Esophagus (tissue), 2 donors: ENCODE results near the gene FAM236C. TPM values are rescaled to one million over a fixed set of nuclear protein-coding genes. Genes with fewer than 3 reads are reported as not detected.
"Not testable (repeated sequence)": the region's sequence is repeated elsewhere in the genome, so short reads cannot be mapped to it uniquely, and the experiment has no call there.

ENCODE experiments used
- H3K27ac ChIP-seq, 2 donors: one replicate each; pipeline ENCODE4 v1.5.1; 2013; ENCODE audit warnings: low read depth in 2 of 2, mild to moderate bottlenecking in 2 of 2, inconsistent platforms in 1 of 2, low read length in 1 of 2, moderate library complexity in 1 of 2
- H3K27me3 ChIP-seq, 2 donors: one replicate each; pipeline ENCODE4 v1.6.1; 2013; ENCODE audit warnings: low read length in 2 of 2, control low read depth in 1 of 2, mild to moderate bottlenecking in 1 of 2; ENCODE audit not compliant: insufficient read depth in 2 of 2, control insufficient read depth in 1 of 2
- H3K36me3 ChIP-seq, 2 donors: one replicate each; pipeline ENCODE4 v1.6.1; 2013; ENCODE audit warnings: low read length in 1 of 2; ENCODE audit not compliant: control insufficient read depth in 2 of 2, insufficient read depth in 2 of 2
- H3K4me1 ChIP-seq, 2 donors: one replicate each; pipeline ENCODE4 v1.6.1; 2013; ENCODE audit warnings: low read length in 1 of 2; ENCODE audit not compliant: control insufficient read depth in 2 of 2, insufficient read depth in 2 of 2
- H3K4me3 ChIP-seq, 2 donors: one replicate each; pipeline ENCODE4 v1.5.1; 2013; ENCODE audit warnings: low read length in 2 of 2, mild to moderate bottlenecking in 2 of 2, low read depth in 1 of 2, moderate library complexity in 1 of 2
- H3K9me3 ChIP-seq, 2 donors: one replicate each; pipeline ENCODE4 v1.6.1; 2013; ENCODE audit warnings: mild to moderate bottlenecking in 2 of 2, low read depth in 1 of 2, low read length in 1 of 2, moderate library complexity in 1 of 2; ENCODE audit not compliant: control insufficient read depth in 2 of 2, insufficient read depth in 1 of 2
- WGBS, 2 donors: extraction: QIAGEN DNeasy Blood & Tissue Kit; methylation state at CpG; one replicate each; pipeline ENCODE4 v1.1.7; 2013; 5-methylcytosine and 5-hydroxymethylcytosine counted together
- polyA plus RNA-seq, 2 donors: library from polyadenylated mRNA; stranded (reverse); fragments of 200-250 nt; gene quantifications; one replicate each; pipeline ENCODE4 v1.2.3, GENCODE V29; 2013
- donor health status: healthy with polysubstance abuse.
- donor health status: Bipolar disorder and iron deficiency.

FAM236C gene
- not detected for polyA plus RNA-seq

GRCh38 chrX:72912315-72912714 is at the start of gene FAM236C:
TSS of gene FAM236C (plus strand) at chrX:72912615. CDS start at chrX:72912715, 100 bp downstream.
- H3K4me3 ChIP-seq, H3K27ac ChIP-seq, H3K9me3 ChIP-seq, H3K27me3 ChIP-seq, H3K4me1 ChIP-seq, H3K36me3 ChIP-seq: not testable (repeated sequence)
- no CpG with 5 or more reads among the region's 13 CpGs for WGBS, 2 donors

- not testable (repeated sequence) for H3K27ac ChIP-seq, H3K4me3 ChIP-seq, H3K9me3 ChIP-seq, H3K27me3 ChIP-seq, H3K4me1 ChIP-seq, H3K36me3 ChIP-seq
- WGBS, 2 donors = no CpG with 5 or more reads among the region's 2 CpGs
Observed at GRCh38 chrX:72882898-72883297, 29.5 kb upstream of the FAM236C start.

GRCh38 chrX:72889740-72890139 is 22.7 kb upstream of the FAM236C start:
- no CpG with 5 or more reads among the region's 14 CpGs for WGBS, 2 donors
- H3K4me3 ChIP-seq, H3K4me1 ChIP-seq: not testable (repeated sequence)

GRCh38 chrX:72916096-72916495 is 3.7 kb downstream of the FAM236C start:
- 84 to 86% methylated on average over 3 of the region's 5 CpGs for WGBS, 2 donors
- H3K27me3 ChIP-seq, H3K27ac ChIP-seq, H3K9me3 ChIP-seq, H3K4me3 ChIP-seq, H3K36me3 ChIP-seq, H3K4me1 ChIP-seq: not testable (repeated sequence)

More at GRCh38 chrX:72889740-72890139, 22.7 kb upstream of the FAM236C start:
- not testable (repeated sequence) for H3K36me3 ChIP-seq, H3K27ac ChIP-seq, H3K9me3 ChIP-seq, H3K27me3 ChIP-seq

GRCh38 chrX:72932283-72932682 is 19.9 kb downstream of the FAM236C start:
- not testable (repeated sequence) for H3K27me3 ChIP-seq, H3K9me3 ChIP-seq, H3K4me1 ChIP-seq, H3K36me3 ChIP-seq, H3K4me3 ChIP-seq, H3K27ac ChIP-seq
- WGBS, 2 donors = no CpG with 5 or more reads among the region's 1 CpG

GRCh38 chrX:72936455-72936854 is 24.0 kb downstream of the FAM236C start:
- H3K4me3 ChIP-seq, H3K27me3 ChIP-seq, H3K9me3 ChIP-seq, H3K36me3 ChIP-seq, H3K4me1 ChIP-seq, H3K27ac ChIP-seq: not testable (repeated sequence)
- WGBS, 2 donors = no CpG with 5 or more reads among the region's 7 CpGs

GRCh38 chrX:72936882-72937455 is 24.6 kb downstream of the FAM236C start:
- not testable (repeated sequence) for H3K36me3 ChIP-seq, H3K4me3 ChIP-seq, H3K4me1 ChIP-seq, H3K27me3 ChIP-seq, H3K27ac ChIP-seq, H3K9me3 ChIP-seq
- WGBS, 2 donors = no CpG with 5 or more reads among the region's 8 CpGs

- not testable (repeated sequence) for H3K4me1 ChIP-seq, H3K27me3 ChIP-seq, H3K27ac ChIP-seq, H3K4me3 ChIP-seq, H3K9me3 ChIP-seq, H3K36me3 ChIP-seq
- WGBS, 2 donors = no CpG with 5 or more reads among the region's 15 CpGs
Observed at GRCh38 chrX:72937906-72938305, 25.5 kb downstream of the FAM236C start, which contains the start of gene FAM236A. TSS of gene FAM236A (plus strand) at chrX:72938206. CDS start at chrX:72938263, 57 bp downstream.

- WGBS, 2 donors = no CpG with 5 or more reads among the region's 6 CpGs
Observed at GRCh38 chrX:72942272-72942671, 29.9 kb downstream of the FAM236C start.

GRCh38 chrX:72943035-72943818 is 30.8 kb downstream of the FAM236C start:
- WGBS, 2 donors = no CpG with 5 or more reads among the region's 44 CpGs
- not testable (repeated sequence) for H3K4me1 ChIP-seq, H3K9me3 ChIP-seq, H3K27ac ChIP-seq, H3K36me3 ChIP-seq, H3K4me3 ChIP-seq, H3K27me3 ChIP-seq

More at GRCh38 chrX:72942272-72942671, 29.9 kb downstream of the FAM236C start:
- not testable (repeated sequence) for H3K27me3 ChIP-seq, H3K4me1 ChIP-seq, H3K9me3 ChIP-seq, H3K36me3 ChIP-seq, H3K4me3 ChIP-seq, H3K27ac ChIP-seq
